SK-N-SH treated with all-trans-retinoic acid at 6 μM for 48 hours (cell line): Measurements from ENCODE around the gene GLDC.

Source experiments
- ARNTL ChIP-seq: fragments of 450-650 bp; formaldehyde crosslinking; IDR thresholded peaks from 2 replicates; pipeline ENCODE4 v1.5.0; 2020; ENCODE audit warnings: low read depth, mild to moderate bottlenecking, moderate library complexity, borderline replicate concordance
- CREB5 ChIP-seq: fragments of 250-450 bp; sonication (Bioruptor Pico); IDR thresholded peaks from 2 replicates; pipeline ENCODE4 v1.5.1; 2020; ENCODE audit warnings: low read depth, mild to moderate bottlenecking, moderate library complexity
- ISL1 ChIP-seq: fragments of 250-450 bp; sonication (Bioruptor Pico); IDR thresholded peaks from 2 replicates; pipeline ENCODE4 v2.1.2; 2022; ENCODE audit warnings: mild to moderate bottlenecking, moderate library complexity
- PATZ1 ChIP-seq: fragments of 250-450 bp; sonication (Bioruptor Pico); IDR thresholded peaks from 2 replicates; pipeline ENCODE4 v1.8.0; 2020; ENCODE audit warnings: mild to moderate bottlenecking, moderate library complexity, borderline replicate concordance
- TOX ChIP-seq: fragments of 250-450 bp; sonication (Bioruptor Pico); IDR thresholded peaks from 2 replicates; pipeline ENCODE4 v1.8.0; 2021; ENCODE audit warnings: mild to moderate bottlenecking, moderate library complexity, borderline replicate concordance
- ZFP30 ChIP-seq: fragments of 450-650 bp; formaldehyde crosslinking; IDR thresholded peaks from 2 replicates; pipeline ENCODE4 v1.5.0; 2022; ENCODE audit warnings: mild to moderate bottlenecking, moderate library complexity
- ZNF70 ChIP-seq: fragments of 450-650 bp; formaldehyde crosslinking; IDR thresholded peaks from 2 replicates; pipeline ENCODE4 v1.5.0; 2020; ENCODE audit warnings: mild to moderate bottlenecking, moderate library complexity
- ZNF8 ChIP-seq: fragments of 450-650 bp; formaldehyde crosslinking; IDR thresholded peaks from 2 replicates; pipeline ENCODE4 v1.5.0; 2020; ENCODE audit warnings: mild to moderate bottlenecking, moderate library complexity

- TF ChIP-seq TOX (CRISPR knock-in tag) (no peak), ARNTL (CRISPR knock-in tag) (no peak), PATZ1 (CRISPR knock-in tag) (no peak), ZNF70 (CRISPR knock-in tag) (no peak), ISL1 (CRISPR knock-in tag) (no peak), ZFP30 (no peak), CREB5 (CRISPR knock-in tag) (no peak), ZNF8 (CRISPR knock-in tag) (no peak)
Observed at GRCh38 chr9:6552033-6552432, 93.5 kb downstream of the GLDC start.
